Left colon (tissue), 2 donors: ENCODE measurements around the gene CFI. TPM values are rescaled to one million over a fixed set of nuclear protein-coding genes. Genes with fewer than 3 reads are reported as not detected.
"Not testable (repeated sequence)": the region's sequence is repeated elsewhere in the genome, so short reads cannot be mapped to it uniquely, and the experiment has no call there.

Source experiments
- ATAC-seq: fragments of 200-7000 bp; cut with Tn5 transposase; one replicate; pipeline ENCODE4 v1.9.1; 2020; ENCODE audit warnings: mild to moderate bottlenecking, moderate library complexity
- DNase-seq, 2 donors: peaks; one replicate each; pipeline ENCODE4 v3.0.0-alpha.2; 2020
- intact Hi-C, 2 donors: fragments of 100-400 bp; cut with DNase I in 1 of 2; cut with micrococcal nuclease in 1 of 2; formaldehyde crosslinking; loops; one replicate each; pipeline versions ENCODE4 v1.11.2 to v1.14.0; 2022; cut with DNase I, micrococcal nuclease
- total RNA-seq, 2 donors: library from RNA; stranded (reverse); fragmentation: NEBNext Ultra II Directional; extraction: Animal tissue kit (Norgen Biotek cat#: 25700); gene quantifications; one replicate each; pipeline ENCODE4 v1.2.1, GENCODE V29; 2021
- donor health status: DM: no; HTN: no; CAD: no.
- donor health status: DM: yes; HTN: yes; CAD: no.

Gene CFI
- total RNA-seq, 2 donors from 2014 or later: 3.4 to 4.0 TPM

DNA sequence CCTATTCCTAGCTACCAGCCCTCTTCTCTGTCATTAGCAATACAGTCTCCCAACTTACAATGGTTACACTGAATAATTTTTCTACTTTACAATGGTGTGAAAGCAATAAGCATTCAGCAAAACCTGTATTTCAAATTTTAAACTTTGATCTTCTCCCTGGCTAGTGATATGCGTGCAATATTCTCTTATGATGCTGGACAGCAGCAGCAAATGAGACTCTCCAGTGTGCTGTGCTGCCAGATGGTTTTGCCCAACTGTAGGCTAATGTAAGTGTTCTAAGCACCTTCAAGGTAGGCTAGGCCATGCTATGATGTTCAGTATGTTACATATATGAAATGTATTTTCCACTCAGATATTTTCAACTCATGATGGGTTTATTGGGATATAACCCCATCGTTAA, 7.9 kb upstream of the CFI start:
- intact Hi-C loops: loop anchor here in 1 of 2 donors (10.0 kb wide), 1 partner anchor 105 kb away; the partner anchor contains the start of gene CASP6
- ATAC-seq (no peak), DNase-seq (no peak)

DNA sequence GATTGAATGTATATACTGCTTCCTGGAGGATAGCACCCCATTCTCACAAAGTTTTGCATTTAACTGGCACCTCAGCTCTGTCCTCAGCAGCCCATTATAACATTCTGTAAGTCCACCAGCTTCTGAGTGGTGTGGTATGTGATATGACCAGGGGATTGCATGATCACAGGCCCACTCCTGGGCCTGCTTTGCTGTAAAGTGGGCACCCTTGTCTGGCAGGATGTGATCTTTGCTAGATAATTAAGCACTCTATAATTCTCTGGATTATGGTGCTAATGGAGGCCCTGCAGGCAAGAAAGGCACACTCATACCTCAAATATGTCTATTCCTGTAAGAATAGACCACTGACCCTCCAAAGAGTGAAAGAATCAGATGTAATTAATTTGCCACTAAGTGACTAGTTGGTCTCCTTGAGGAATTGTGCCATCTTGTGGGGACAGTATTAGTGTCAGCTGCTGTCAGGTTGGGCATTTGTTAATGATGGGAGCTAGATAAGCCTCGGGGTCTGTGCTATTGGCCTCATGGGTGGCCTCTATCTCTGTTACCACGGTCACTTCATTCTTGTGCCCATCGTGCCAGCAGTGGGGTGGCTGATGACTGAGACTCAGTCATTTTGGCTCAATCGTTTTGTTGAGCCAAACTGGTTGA, 2.2 kb upstream of the CFI start:
- DNase-seq (no peak), ATAC-seq (peak; percentile 77)
- intact Hi-C loops: no loop called here

DNA sequence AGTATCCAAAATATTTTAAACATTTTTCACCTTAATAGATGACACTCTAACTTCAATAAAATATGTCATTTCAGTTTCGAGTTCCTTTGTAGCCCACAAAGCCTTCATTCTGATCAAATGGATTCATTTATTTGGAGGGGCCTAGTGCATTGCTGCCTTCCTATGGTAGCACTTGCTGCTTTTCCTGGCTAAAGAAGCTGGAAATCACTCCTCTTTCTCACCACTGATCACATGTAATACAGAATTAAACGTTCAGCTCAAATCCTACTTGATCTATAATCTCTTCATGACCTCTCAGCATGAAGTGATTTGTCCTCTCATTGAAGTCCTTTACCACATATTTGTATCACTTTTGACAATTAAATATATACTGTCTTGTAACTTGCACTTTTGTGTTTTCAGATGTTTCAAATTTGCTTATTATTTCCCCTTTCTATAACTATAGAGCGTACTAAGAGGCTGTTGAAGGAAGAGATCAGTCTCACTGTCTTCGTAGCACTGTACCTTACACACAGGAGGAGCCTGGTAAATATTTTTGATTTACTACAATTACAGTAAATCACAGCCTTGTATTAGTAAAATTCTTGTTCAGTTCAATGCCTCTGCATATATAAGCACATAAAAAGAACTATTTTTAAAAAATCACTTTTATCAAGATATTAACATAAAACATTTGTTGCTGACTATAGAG, 555 bp downstream of the CFI start:
- DNase-seq (no peak), ATAC-seq (no peak)
- intact Hi-C loops: no loop called here

DNA sequence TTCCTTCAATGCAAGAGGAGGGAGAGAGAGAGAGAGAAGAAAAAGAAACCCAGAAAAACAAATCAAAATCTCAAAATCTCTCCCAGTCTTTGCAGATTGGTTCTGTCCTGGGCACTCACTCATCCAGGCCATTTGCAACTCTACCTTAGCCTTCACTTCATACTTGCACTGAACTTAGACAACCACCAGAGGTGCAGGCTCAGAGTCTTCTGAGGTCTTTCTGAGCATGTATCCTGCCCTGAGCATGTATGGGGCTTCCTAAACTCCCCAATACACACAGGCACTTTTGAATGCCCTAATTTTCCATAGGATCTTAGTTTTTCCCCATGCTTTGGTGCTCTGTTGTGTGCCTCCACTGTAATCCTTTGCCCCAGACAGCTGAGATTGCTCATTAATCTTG, 2.9 kb downstream of the CFI start:
- ATAC-seq (peak; percentile 30), DNase-seq (no peak)
- intact Hi-C loops: no loop called here

DNA sequence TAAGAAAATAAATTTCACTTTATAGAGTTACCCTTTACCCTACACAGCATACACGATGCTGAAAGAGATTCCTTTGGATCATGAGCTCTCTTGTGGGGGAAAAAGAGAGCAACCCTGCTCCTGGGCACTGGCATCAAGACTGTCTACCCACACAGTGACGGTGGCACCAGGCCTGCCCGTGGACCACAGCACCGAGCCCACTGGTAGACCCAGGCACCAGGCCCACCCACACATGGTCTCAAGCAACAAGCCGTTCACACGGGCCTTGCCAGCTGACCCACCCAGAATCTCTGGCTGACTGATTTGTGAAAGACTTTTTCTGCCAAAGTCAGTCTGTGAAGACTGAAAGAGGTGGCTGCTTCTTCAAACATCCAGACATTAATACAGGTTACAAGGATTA, 6.7 kb downstream of the CFI start:
- intact Hi-C loops: no loop called here
- no peak for ATAC-seq
- no peak for DNase-seq

DNA sequence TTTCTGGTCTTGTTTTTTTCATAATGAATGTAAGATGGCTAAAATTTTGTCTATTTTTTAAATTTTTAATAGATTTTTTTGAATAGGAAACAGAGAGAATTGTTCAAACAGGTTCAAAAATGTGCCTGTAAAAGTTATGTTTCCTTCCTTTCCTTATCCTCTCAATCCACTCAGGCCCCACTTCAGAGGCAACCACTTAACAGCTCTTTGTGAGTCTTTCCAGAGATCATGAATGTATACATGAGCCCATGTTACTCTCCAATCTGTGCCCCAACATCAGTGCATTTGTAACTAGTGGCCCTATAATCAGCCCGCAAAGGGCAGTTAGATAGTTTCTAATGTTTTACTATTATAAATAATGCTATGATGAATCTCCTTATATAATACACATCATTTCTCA, 14.0 kb downstream of the CFI start:
- intact Hi-C loops: no loop called here
- no peak for DNase-seq
- no peak for ATAC-seq

DNA sequence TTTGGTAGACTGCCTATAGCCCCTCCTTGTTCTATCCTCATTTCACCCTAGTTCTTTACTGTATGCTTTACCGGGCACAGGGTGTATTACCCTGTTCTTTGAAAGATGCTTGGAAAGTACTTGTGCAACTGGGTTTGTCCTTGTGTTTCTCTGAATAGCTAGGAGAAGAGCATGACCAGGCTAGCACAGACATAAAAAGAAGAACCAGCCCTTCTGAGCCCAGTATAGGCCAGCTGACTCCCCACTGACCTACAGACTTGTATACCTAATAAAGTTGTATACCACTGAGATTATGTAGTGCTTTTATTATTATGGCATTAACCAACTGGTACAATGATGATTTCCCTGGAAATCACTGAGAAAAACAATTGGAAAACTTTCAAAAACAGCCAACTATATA, 15.0 kb downstream of the CFI start:
- DNase-seq (no peak), ATAC-seq (no peak)
- intact Hi-C loops: no loop called here

DNA sequence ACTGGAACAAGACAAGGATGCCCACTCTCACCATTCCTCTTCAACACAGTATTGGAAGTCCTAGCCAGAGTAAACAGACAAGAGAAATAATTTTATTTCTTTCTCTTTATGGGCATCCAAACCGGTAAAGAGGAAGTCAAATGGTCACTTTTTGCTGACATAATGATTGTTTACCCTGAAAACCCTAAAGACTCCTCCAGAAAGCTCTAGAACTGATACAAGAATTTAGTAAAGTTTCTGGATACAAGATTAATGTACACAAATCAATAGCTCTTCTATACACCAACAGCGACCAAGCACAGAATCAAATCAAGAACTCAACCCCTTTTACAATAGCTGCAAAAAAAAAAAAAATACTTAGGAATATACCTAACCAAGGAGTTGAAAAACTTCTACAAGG, 19.7 kb downstream of the CFI start:
- DNase-seq, ATAC-seq, intact Hi-C loops: not testable (repeated sequence)

DNA sequence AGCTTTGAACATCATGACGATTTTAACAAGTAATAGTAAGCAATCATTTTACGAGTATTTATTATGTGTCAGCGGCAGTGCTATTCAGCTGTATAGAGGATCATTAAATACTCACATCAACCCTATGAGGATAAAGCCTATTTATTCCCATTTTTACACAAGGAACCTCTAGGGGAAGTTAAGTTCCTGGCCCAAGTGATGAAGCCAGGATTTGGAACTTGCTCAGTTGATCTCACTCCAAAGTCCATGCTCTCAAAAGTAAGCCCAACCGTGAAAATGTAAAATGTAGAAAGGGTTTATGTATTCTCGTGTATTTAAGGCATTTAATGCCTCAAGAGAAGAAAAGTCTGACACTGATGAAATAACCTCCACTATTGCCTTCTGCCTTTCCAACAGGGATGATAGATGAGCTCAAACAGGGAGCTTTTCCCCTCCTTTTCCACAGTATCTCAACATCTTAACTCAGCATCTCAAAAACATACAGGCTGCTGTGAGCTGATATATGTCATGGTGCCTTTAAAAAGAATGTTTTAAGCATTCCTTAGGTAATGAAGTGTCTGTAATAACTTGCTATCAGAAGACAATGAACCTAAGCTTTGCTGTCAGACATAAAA, 36.9 kb downstream of the CFI start:
- intact Hi-C loops: no loop called here
- ATAC-seq: no peak
- DNase-seq: no peak

DNA sequence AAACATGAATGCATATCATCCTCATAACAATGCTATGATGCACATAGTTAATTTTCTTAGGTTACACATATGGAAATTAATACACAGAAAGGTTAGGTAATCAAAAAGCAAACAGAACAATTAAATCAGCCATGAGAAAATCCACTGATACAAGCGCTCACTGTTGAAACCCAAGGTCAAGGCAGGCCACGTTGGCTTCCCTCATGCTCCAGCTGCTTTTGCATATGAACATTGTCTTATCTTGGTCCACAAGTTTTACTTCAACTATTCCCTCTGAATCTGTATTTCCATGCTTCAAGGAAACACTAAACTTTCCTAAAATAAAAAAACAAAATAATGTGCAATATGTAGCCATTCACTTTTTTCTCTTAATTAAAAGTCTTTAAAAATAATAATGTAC, 37.4 kb downstream of the CFI start:
- intact Hi-C loops: no loop called here
- ATAC-seq (no peak), DNase-seq (no peak)

DNA sequence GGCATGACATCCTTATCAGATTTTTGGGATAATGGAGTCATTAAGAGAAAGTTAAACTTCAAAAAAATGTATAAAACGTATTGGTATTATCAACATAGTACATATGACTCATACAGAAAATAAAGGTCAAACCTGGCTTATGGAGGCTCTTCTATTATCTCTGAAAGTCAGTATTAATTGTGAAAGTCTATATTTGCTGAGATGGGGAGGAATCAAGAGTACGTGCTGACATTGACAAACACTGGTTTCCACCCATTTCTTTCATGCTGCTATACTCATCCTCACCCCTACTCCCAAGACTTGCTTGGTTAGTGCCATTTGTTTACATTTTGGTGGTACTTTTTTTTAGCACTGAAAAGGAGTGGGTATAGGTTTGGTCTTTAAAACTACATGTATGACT, 41.1 kb downstream of the CFI start:
- ATAC-seq (no peak), DNase-seq (no peak)
- intact Hi-C loops: no loop called here

DNA sequence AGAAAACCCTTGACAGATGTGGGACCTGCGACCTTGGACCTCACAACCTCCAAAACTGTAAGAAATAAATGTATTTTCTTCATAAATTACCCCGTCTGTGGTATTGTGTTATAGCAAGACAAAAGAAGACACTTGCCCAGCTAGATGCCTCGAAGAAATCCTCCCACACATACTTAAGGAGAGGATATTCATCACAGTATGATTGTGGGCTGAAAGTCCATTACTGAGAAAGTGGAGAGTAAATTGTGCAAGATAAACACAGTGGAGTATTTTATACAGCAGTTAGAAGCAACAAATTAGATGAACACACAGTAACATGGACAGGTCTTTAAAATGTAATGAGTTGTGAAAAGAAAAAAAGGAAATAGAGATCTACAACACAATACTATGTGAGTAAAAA, 46.1 kb downstream of the CFI start:
- DNase-seq (no peak), ATAC-seq (no peak)
- intact Hi-C loops: no loop called here

DNA sequence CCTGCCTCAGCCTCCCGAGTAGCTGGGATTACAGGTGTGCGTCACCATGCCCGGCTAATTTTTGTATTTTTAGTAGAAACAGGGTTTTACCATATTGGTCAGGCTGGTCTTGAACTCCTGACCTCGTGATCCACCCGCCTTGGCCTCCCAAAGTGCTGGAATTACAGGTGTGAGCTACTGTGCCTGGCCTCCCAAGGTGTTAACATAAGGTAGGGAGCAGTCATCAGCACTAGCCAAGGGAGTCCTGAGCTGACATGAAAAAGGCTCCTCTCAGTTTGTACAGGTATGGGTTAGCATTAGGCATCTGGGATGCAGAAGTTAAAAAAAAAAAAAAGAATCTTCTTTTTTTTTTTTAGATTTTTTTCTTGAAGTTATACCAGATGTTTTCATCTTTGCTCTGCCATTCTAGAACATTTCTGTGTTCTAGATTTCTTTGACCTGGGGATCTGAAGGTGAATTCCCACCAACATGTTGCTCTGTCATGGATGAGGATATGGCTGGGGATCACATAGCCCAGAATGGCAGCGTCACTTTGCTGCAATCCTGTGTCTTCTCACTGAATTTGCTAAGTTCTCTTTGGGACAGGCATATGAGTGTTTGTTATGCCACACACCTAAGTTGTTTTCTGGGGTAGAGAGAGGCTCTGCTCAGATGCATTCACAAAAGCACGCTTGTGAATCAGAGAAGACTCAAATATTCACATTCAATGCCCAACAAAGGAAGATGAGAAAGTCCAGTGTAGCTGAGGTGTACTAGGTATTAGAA, 47.5 kb downstream of the CFI start:
- intact Hi-C loops: no loop called here
- ATAC-seq (peak; percentile 29), DNase-seq (no peak)

DNA sequence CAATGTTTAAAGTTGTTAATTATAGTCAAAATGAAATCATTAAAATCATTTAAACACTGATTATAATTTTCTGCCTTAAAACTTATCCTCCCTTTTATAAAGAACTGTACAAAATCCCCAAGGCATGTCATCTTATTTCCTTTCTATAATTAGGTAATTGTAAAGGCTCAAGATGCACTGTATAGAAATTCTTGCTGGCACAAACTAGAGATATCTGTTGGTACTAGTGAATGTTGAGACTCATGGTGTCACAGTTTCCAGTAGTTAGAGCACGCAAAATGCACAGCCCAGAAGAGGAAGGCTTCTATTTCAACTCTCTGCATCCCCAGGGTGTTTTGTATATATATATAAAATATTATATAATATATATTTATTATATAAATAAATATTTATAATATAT, 49.3 kb downstream of the CFI start:
- intact Hi-C loops: no loop called here
- no peak for DNase-seq
- ATAC-seq: no peak

DNA sequence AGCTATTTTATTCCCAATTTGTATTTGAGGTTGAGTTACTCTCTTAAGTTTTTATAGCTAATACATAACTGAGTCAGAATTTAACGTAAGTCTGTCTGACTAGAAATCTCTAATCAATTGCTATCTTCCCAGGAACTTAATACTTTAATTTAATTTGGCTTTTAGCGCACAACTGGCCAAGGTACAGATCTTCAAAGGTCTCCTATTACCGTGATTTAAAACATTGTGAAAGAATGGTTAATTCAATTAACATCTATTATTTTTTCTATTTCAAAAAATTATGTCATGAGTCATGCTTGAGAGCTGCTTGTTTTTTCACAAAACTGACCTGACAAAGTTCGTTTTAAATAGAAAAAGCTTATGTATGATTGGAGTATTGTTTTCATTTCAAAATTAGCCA, 49.9 kb downstream of the CFI start:
- no peak for ATAC-seq
- DNase-seq: no peak
- intact Hi-C loops: no loop called here

DNA sequence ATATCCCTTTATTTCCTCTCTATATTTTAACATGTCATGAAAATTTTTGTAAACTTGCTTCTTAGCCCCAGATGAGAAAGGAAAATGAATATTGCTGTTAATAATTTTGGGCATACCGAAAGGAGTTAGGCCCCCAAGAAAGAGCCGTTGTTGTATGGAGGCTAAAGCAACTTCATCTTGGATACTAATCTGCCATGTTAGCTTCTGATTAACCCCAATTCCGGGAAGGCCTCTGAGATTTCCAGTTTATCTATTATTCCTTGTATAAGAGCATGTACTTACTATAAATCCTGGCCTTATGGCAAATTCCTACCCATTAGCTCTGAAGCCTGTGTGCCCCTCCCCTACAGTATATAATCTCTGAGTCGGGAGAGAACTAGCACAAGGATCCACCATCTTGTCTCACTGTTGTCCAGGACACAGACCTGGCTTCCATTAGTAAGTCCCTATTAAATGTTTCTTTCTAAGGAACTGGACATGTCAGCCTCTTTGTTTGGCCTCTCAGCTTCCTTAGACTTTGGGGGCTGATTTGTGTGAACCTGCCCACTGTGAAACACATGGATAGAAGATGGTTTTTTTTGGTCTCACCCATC, 51.1 kb downstream of the CFI start:
- ATAC-seq: no peak
- intact Hi-C loops: no loop called here

DNA sequence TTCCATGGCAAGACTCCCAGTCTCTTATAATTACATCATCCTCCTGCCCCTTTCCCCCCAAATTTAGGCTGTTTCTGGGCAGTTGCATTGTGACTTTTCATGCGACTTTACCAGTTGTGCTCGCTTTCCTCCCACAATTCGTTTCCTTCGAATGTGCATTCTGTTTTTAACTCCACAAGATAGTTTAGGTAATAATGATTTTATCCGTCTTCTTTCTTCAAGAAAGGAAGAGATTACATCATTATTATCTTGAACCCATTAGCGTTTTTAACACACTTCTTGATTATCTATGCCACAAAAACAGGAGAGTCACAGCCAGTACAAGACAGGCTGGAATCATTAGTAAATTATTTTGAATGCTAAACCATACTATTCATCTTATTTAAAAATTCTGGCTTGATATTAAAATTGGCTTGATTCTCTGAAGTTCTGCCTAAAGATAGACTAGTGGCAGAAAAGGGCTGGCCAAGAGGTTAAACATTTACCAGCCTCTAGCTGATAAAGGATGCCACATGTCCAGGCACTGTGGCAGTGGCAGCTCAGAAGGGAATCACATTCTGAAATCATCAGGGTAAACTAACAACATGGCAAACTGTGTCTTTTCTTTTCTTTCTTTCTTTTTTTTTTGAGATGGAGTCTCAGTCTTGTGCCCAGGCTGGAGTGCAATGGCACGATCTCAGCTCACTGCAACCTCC, 52.3 kb downstream of the CFI start:
- ATAC-seq: no peak
- intact Hi-C loops: no loop called here
- no peak for DNase-seq

More for the DNA sequence above, 51.1 kb downstream of the CFI start:
- no peak for DNase-seq

DNA sequence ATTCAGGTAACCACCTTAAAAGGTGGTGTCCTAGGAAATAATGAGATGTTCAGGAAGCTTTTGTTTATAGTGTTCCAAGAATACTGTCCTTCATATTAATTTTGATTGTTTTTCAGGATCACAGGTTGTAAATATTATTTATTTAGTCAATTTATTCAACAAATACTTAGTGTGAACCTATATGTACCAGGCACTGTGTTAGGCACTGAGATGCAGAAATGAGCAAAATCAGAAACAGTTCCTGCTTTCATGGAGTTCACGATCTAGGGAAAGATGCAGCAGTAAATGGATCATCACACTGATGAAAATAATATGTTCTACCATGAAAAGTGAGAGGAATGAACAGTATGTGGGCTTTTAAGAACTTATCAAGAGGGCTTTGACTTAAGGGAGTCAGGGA, 53.7 kb downstream of the CFI start:
- ATAC-seq (no peak), DNase-seq (no peak)
- intact Hi-C loops: no loop called here

DNA sequence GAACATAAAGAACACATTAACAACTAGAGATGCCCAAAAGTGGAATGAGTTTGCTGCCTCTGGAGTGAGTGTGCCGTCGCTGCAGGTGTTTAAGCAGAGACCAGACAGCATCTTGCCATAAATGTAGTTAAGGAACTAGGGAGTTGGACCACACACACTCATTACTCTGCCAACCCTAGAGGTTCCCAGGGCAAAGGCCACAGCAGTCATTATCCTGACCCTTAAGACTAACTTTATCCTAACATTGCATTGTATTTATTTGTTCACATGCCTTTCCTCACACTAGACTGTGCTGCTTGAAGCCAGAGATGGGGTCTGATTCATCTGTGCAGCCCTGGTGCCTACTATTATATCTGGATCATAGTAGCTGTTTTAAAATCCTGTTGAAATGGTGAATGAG, 55.1 kb downstream of the CFI start:
- ATAC-seq (peak; percentile 17), DNase-seq (no peak)
- intact Hi-C loops: no loop called here
